Measurements from ENCODE around the gene GBA2. TPM values are rescaled to one million over a fixed set of nuclear protein-coding genes. Genes with fewer than 3 reads are reported as not detected.

The GBA2 gene
- polyA plus RNA-seq (28.7 to 42.2 TPM (median 31.7 TPM) in 3 replicates), polyA minus RNA-seq (30.6 to 49.5 TPM (median 46.2 TPM) in 3 replicates)
- 27.2 TPM for polyA plus RNA-seq (2011; ENCODE audit: low read depth)
- 10.6 and 13.0 TPM in 2 replicates for polyA plus RNA-seq (2011; cell fraction: cytosol; rRNA removed)
- 177 and 188 TPM in 2 replicates for polyA plus RNA-seq (2011; cell fraction: nucleus; rRNA removed)
- polyA plus RNA-seq (2012; ENCODE audit: low replicate concordance) = 24.1 and 39.6 TPM in 2 replicates
- 15.9 TPM for polyA minus RNA-seq (2011; cell fraction: cytosol; rRNA and poly(A)+ RNA removed)
- polyA minus RNA-seq (2011; cell fraction: nucleus; rRNA and poly(A)+ RNA removed) = 33.3 and 43.7 TPM in 2 replicates

DNA sequence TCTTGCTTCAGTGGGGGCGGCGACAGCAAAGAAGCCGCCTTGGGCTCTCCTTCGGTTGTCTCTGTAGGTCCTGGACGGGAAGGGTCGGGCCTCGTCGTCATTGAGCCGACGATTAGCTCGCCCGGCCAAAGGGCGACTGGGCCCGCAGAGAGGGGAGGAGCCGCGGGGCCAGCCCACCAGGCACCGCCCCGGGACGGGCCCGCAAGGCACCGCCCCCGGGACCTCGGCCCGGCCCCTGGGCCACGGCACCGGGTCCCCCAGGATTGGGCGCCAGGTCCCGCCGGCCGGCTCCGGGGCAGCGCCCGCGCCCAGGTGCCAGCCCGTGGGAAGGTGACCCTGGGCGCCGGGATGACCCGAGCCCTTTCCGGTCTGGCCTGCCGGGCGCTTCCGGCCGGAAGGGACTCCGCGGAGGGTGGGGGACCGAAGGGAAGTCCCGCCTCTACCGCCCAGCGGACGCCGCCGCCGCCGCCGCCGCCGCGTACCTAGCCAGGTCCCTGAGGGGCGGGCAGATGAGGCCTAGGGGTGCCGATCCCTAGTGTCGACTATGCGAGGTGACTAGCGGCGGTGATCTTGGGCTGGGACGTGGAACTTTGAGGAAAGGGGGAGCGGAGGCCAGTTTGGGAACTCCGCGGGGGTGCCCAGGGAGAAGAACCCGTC lies at the start of gene GBA2, which contains the start of gene RGP1:
Gene GBA2 (minus strand): TSS at position 371 of the 657 bp plus-strand sequence. CDS start 524 bp downstream, outside the sequence.
Gene RGP1 (plus strand): TSS at position 430 of the 657 bp plus-strand sequence. CDS start 469 bp downstream, outside the sequence.
- peaks cover 31 to 33% of the 10 kb centered on the region in 2 experiments for H3K36me3 ChIP-seq (ENCODE audit: control insufficient read depth in 2 of 2, extremely low read depth in 1 of 2, insufficient read depth in 2 of 2, low read length in 2 of 2)
- H3K4me2 ChIP-seq (ENCODE audit: control insufficient read depth, extremely low read depth, insufficient read depth, low read depth, low read length) = peak within 1 kb of the TSS; percentile 89
- peak within 1 kb of the TSS; percentile 84 for H2AFZ ChIP-seq (ENCODE audit: control insufficient read depth, low read length)
- no peaks in the 10 kb centered on the region for H3K27me3 ChIP-seq (ENCODE audit: control insufficient read depth, extremely low read depth, insufficient read depth, low read length)
- FAIRE-seq (no peak), DNase-seq (ENCODE audit: low read depth, low spot score) (no peak)
- H3K79me2 ChIP-seq (ENCODE audit: control insufficient read depth, insufficient read depth, low read length) = peaks cover 43% of the 10 kb centered on the region
- H3K4me1 ChIP-seq (ENCODE audit: control insufficient read depth, extremely low read depth, insufficient read depth, low read length) = peaks cover 24% of the 10 kb centered on the region
- peaks cover 5% of the 10 kb centered on the region for H4K20me1 ChIP-seq (ENCODE audit: control insufficient read depth, extremely low read depth, insufficient read depth, low read length)
- peak within 1 kb of the TSS; percentile 76 for H3K9ac ChIP-seq (ENCODE audit: control insufficient read depth, extremely low read depth, insufficient read depth, low read length)
- dilution Hi-C loops (cut with MboI; ENCODE audit: extremely low pct_ligation_motif_present, low sequenced_read_pairs) = no loop called here
- TF ChIP-seq EZH2 (IDR thresholded peaks at IDR 0.05; ENCODE audit: low read length) = no peak
- TF ChIP-seq, protein P1, sequence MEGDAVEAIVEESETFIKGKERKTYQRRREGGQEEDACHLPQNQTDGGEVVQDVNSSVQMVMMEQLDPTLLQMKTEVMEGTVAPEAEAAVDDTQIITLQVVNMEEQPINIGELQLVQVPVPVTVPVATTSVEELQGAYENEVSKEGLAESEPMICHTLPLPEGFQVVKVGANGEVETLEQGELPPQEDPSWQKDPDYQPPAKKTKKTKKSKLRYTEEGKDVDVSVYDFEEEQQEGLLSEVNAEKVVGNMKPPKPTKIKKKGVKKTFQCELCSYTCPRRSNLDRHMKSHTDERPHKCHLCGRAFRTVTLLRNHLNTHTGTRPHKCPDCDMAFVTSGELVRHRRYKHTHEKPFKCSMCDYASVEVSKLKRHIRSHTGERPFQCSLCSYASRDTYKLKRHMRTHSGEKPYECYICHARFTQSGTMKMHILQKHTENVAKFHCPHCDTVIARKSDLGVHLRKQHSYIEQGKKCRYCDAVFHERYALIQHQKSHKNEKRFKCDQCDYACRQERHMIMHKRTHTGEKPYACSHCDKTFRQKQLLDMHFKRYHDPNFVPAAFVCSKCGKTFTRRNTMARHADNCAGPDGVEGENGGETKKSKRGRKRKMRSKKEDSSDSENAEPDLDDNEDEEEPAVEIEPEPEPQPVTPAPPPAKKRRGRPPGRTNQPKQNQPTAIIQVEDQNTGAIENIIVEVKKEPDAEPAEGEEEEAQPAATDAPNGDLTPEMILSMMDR (optimal IDR thresholded peaks at IDR 0.05 in 1 of 3, IDR thresholded peaks at IDR 0.05 in 1 of 3, conservative IDR thresholded peaks at IDR 0.05 in 1 of 3; ENCODE audit: extremely low read depth in 1 of 3, insufficient read depth in 2 of 3, low read length in 3 of 3) = no peak
- H3K9me3 ChIP-seq (ENCODE audit: control insufficient read depth, low read depth, low read length) = no peaks in the 10 kb centered on the region
- H3K27ac ChIP-seq (ENCODE audit: control insufficient read depth, insufficient read depth, low read length) = peak within 1 kb of the TSS; percentile 48
- H3K4me3 ChIP-seq (ENCODE audit: control insufficient read depth in 2 of 3, extremely low read depth in 1 of 3, insufficient read depth in 2 of 3, low read depth in 1 of 3, low read length in 3 of 3) = peak within 1 kb of the TSS; percentile 73 to 80 (median 80)
- H3K9me1 ChIP-seq (ENCODE audit: control insufficient read depth, extremely low read depth, insufficient read depth, low read length) = peaks cover 3% of the 10 kb centered on the region

DNA sequence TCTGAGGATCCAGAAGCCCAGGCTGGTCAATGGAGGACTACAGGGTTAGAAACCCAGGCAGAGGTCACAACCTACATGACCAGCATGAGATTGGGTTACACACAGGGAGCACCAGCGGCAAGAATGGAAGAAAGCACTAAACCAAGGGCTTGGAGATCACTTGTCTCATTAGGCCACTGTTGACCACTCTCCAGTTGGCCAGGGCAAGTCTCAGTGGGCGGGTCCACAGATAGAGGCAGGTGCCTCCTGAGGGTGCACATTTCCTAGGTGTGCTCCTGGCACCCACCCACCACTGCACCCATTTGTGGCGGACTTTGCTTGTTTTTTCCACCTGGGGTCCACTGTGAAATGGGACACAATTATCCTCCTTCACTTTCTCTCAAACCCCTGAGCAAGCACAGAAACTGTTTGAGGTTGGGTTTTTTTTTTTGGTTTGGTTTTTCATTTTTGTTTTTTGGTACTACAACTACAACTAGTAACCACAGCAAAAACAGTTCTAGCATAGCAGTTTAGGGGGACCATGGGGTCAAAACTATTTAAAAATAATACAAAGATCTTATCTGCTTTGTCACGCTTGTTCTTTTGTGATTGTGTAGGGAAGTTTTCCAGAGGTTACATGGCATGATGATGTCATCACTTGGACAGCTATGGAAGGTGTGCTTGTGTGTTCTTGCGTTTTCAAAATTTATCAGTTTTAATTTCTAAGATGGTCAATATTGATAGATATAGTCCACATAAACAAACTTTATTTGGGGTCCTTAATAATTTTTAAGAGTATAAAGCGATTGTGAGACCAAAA lies 48.5 kb upstream of the GBA2 start:
- H2AFZ ChIP-seq (ENCODE audit: control insufficient read depth, low read length) = no peak overlapping the region
- H3K9ac ChIP-seq (ENCODE audit: control insufficient read depth, extremely low read depth, insufficient read depth, low read length) = no peak overlapping the region
- H3K79me2 ChIP-seq (ENCODE audit: control insufficient read depth, insufficient read depth, low read length) = no peaks in the 10 kb centered on the region
- no peak overlapping the region for H3K4me2 ChIP-seq (ENCODE audit: control insufficient read depth, extremely low read depth, insufficient read depth, low read depth, low read length)
- no peak for DNase-seq (ENCODE audit: low read depth, low spot score)
- H3K4me1 ChIP-seq (ENCODE audit: control insufficient read depth, extremely low read depth, insufficient read depth, low read length) = peaks cover 22% of the 10 kb centered on the region
- H3K9me1 ChIP-seq (ENCODE audit: control insufficient read depth, extremely low read depth, insufficient read depth, low read length) = no peaks in the 10 kb centered on the region
- TF ChIP-seq EZH2 (IDR thresholded peaks at IDR 0.05; ENCODE audit: low read length) = no peak
- TF ChIP-seq, protein P1 (optimal IDR thresholded peaks at IDR 0.05 in 1 of 3, IDR thresholded peaks at IDR 0.05 in 1 of 3, conservative IDR thresholded peaks at IDR 0.05 in 1 of 3; ENCODE audit: extremely low read depth in 1 of 3, insufficient read depth in 2 of 3, low read length in 3 of 3) = no peak
- no peaks in the 10 kb centered on the region for H3K27me3 ChIP-seq (ENCODE audit: control insufficient read depth, extremely low read depth, insufficient read depth, low read length)
- no peak for FAIRE-seq
- H3K9me3 ChIP-seq (ENCODE audit: control insufficient read depth, low read depth, low read length) = no peaks in the 10 kb centered on the region
- dilution Hi-C loops (cut with MboI; ENCODE audit: extremely low pct_ligation_motif_present, low sequenced_read_pairs) = no loop called here
- peaks cover 0 to 2% of the 10 kb centered on the region in 2 experiments for H3K36me3 ChIP-seq (ENCODE audit: control insufficient read depth in 2 of 2, extremely low read depth in 1 of 2, insufficient read depth in 2 of 2, low read length in 2 of 2)
- no peaks in the 10 kb centered on the region for H4K20me1 ChIP-seq (ENCODE audit: control insufficient read depth, extremely low read depth, insufficient read depth, low read length)
- no peak overlapping the region for H3K4me3 ChIP-seq (ENCODE audit: control insufficient read depth in 2 of 3, extremely low read depth in 1 of 3, insufficient read depth in 2 of 3, low read depth in 1 of 3, low read length in 3 of 3)
- H3K27ac ChIP-seq (ENCODE audit: control insufficient read depth, insufficient read depth, low read length) = peak overlapping the region; percentile 24
